GM13977 (cell line): ENCODE data around the gene GALNT1.
A peak's percentile ranks its signal among the peaks of the same experiment; 100 is the strongest.

Experiments used
- DNase-seq: peaks from one replicate; pipeline ENCODE4 v3.0.0; 2012; ENCODE audit warnings: low spot score
- in situ Hi-C: fragments of 300-500 bp; cut with MboI; formaldehyde crosslinking; loops from one replicate; pipeline ENCODE4 v1.12.0; 2022; ENCODE audit warnings: low sequenced_read_pairs, low pct_unique_long_range_greater_than_20kb, mixed read lengths, inconsistent platforms; ENCODE audit not compliant: unreplicated experiment
- TF ChIP-seq, protein P1 (sequence below): IDR thresholded peaks from 2 replicates; pipeline ENCODE4 v1.5.1; 2012; ENCODE audit warnings: mild to moderate bottlenecking, control low read depth; ENCODE audit not compliant: insufficient read depth; ENCODE audit errors: extremely low read depth, missing control alignments

GALNT1 gene

DNA sequence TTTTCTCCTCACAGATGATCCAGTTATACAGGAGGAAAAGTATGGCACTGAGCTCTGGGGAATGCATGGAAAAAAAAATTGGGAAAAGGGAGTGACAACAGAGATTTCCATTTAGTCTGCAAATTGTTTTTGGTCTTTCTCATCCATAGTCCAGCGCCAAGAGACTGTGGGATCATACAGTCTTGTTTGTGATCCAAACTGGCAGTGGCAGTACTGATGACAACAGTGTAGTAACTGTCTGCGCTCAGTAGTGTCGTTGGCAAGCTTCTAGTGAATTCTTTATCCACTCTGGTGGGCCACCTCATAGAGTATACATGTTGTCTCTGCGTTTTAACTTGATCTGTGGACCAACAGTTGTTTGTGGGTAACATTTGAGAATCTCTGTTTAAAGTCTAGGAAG, 37.9 kb downstream of the GALNT1 start:
- in situ Hi-C loops, result no loop called here
- TF ChIP-seq, protein P1, sequence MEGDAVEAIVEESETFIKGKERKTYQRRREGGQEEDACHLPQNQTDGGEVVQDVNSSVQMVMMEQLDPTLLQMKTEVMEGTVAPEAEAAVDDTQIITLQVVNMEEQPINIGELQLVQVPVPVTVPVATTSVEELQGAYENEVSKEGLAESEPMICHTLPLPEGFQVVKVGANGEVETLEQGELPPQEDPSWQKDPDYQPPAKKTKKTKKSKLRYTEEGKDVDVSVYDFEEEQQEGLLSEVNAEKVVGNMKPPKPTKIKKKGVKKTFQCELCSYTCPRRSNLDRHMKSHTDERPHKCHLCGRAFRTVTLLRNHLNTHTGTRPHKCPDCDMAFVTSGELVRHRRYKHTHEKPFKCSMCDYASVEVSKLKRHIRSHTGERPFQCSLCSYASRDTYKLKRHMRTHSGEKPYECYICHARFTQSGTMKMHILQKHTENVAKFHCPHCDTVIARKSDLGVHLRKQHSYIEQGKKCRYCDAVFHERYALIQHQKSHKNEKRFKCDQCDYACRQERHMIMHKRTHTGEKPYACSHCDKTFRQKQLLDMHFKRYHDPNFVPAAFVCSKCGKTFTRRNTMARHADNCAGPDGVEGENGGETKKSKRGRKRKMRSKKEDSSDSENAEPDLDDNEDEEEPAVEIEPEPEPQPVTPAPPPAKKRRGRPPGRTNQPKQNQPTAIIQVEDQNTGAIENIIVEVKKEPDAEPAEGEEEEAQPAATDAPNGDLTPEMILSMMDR, result no peak
- DNase-seq, result no peak

DNA sequence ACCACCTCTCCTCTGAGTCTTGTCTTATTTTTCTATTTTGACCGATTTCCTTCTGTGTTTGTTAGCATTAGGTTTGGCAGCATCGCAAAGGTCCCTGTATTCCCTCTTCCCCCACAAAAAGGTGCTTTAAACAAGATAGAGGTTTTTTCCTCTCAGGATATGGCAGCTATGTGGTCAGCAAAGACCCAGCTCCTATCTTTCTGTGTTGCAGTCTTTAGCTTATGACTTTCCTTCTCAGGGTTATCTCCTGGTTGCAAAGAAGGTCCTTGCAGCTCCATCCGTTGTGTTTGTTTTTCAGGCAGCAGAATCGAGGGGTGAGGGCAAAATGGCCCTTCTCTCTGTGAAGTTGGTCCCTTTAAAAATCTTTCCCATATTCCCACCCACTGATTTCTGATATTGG, 38.4 kb downstream of the GALNT1 start:
- in situ Hi-C loops, result no loop called here

DNA sequence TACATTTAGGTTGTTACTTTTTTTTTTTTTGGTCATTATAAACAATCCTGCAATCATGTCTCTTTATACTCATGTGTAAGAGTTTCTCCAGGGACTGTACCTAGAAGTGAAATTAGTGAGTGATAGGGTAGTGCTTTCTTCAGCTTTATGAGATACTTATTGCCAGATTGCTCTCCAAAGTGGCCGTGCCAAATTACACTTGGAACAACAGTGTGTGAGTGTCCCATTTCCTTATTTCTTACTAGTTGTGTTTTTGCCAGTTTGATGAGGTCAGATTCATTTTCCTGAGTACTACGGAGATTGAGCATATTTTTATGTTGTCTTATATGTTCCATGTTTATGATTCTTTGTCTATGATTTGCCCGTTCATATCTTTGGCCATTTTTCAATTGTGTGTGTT, 39.2 kb downstream of the GALNT1 start:
- in situ Hi-C loops, result no loop called here
- DNase-seq, result no peak
- TF ChIP-seq, protein P1, result no peak

More for the DNA sequence above, 38.4 kb downstream of the GALNT1 start:
- DNase-seq, result no peak
- TF ChIP-seq, protein P1, result no peak

DNA sequence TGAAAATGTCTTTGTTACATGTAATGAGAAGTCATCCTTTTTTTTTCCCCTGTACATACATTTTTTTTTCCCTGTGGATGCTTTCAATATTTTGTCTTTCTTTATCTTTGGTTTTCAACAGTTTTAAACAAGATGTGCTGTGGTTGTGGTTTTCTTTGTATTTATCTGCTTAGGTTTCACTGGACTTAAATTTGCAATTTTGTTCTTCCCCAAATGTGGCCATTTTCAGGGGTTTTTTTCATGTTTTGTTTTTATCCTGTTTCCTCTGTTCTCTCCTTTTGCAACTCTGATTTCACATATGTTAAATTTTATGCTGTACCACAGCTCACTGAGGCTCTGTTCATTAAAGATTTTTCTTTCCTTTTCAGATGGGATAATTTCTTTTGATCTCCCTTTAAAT, 41.7 kb downstream of the GALNT1 start:
- TF ChIP-seq, protein P1, result no peak
- in situ Hi-C loops, result no loop called here
- DNase-seq, result no peak

DNA sequence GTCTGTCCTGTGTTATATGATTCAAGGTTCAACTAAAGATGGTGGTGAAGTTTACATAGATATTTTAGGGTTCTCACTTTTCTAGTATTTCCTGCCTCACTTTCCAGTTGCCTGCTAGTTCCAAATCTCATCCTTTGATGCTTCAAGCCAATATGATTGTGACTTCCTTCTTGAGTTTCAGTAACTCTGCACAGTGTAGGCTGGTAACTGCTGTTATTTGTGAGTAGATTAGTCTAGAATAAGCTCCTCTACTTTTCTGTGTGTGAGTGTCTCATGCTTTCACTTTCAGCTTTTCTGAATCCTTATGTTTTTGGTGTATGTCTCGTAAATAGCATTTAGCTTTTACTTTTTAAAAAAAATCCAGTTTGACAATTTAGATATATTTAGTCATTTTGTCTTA, 42.6 kb downstream of the GALNT1 start:
- TF ChIP-seq, protein P1, result no peak
- peak; percentile 12 for DNase-seq
- in situ Hi-C loops, result no loop called here

DNA sequence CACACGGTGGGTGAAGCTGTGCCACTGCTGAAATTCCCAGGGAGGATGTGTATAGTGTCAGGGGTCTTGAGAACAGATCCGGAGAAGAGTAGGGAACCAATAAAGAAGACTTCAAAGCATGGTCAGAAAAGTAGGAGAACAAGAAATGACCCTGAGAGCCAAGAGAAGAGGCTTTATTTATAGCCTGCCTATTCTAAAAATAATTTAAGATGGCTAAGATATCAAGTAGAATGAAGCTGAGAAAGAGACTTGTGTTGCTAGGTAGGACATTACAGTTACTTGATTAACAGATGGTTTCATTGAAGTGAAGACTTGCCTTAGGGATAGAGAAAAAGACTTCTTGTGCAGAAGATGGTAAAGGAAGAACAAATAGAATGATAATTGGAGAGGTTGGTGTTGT, 43.7 kb downstream of the GALNT1 start:
- TF ChIP-seq, protein P1, result no peak
- no peak for DNase-seq
- in situ Hi-C loops, result no loop called here

DNA sequence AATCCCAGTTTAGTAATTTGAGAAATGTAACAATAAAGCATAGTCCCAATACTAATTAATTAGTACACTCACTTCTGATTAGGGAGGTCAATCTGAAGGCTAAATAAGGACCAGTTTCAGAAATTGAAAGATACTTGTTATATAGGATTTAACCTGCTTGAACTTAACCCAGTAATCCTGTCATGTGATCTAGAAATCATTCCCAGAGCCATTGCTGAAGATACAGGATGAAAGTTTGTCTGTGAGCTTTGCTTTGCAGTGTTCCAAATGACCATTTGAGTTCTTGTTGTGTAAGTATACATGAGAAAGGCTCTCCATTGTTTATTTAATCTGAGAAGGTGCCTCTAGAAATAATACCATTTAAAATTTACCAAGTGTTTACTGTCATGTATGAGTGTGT, 52.2 kb downstream of the GALNT1 start:
- TF ChIP-seq, protein P1, result no peak
- in situ Hi-C loops, result no loop called here
- no peak for DNase-seq
